HepG2 (cell line): ENCODE results near the gene SNX11. TPM values are rescaled to one million over a fixed set of nuclear protein-coding genes. Genes with fewer than 3 reads are reported as not detected.

Source experiments
- ARID2 ChIP-seq: sonication (generic); formaldehyde crosslinking; IDR thresholded peaks from 2 replicates; pipeline ENCODE4 v1.8.1; 2022; ENCODE audit warnings: mild to moderate bottlenecking, missing genetic modification reagents, borderline replicate concordance
- ARNT2 ChIP-seq: sonication (generic); formaldehyde crosslinking; IDR thresholded peaks from 2 replicates; pipeline ENCODE4 v1.8.0; 2022; ENCODE audit warnings: mild to moderate bottlenecking, low read depth, missing genetic modification reagents, moderate library complexity
- HOXA7 ChIP-seq: sonication (generic); formaldehyde crosslinking; IDR thresholded peaks from 2 replicates; pipeline ENCODE4 v1.8.1; 2022; ENCODE audit warnings: mild to moderate bottlenecking, missing genetic modification reagents, moderate library complexity
- POLR2AphosphoS2 ChIP-seq: IDR thresholded peaks from 2 replicates; pipeline ENCODE4 v1.6.1; 2011; ENCODE audit warnings: low read depth, low read length, improper control_type of control experiment
- SETDB1 ChIP-seq: sonication (generic); formaldehyde crosslinking; IDR thresholded peaks from 2 replicates; pipeline ENCODE4 v1.5.1; 2020; ENCODE audit warnings: missing genetic modification reagents, mild to moderate bottlenecking, borderline replicate concordance
- SP2 ChIP-seq: sonication (generic); formaldehyde crosslinking; IDR thresholded peaks from 2 replicates; pipeline ENCODE4 v1.5.1; 2020; ENCODE audit warnings: mild to moderate bottlenecking, missing genetic modification reagents
- SP4 ChIP-seq: sonication (generic); formaldehyde crosslinking; IDR thresholded peaks from 2 replicates; pipeline ENCODE4 v1.8.1; 2023; ENCODE audit warnings: mild to moderate bottlenecking, missing genetic modification reagents
- THAP11 ChIP-seq: IDR thresholded peaks from 2 replicates; pipeline ENCODE4 v1.6.1; 2016; ENCODE audit warnings: missing biosample characterization, missing genetic modification reagents
- ZC3H4 ChIP-seq: sonication (generic); formaldehyde crosslinking; IDR thresholded peaks from 2 replicates; pipeline ENCODE4 v1.4.0; 2020; ENCODE audit warnings: missing genetic modification reagents, borderline replicate concordance
- ZNF124 ChIP-seq: sonication (generic); formaldehyde crosslinking; IDR thresholded peaks from 2 replicates; pipeline ENCODE4 v1.4.0; 2020; ENCODE audit warnings: missing genetic modification reagents
- ZNF331 ChIP-seq: sonication (generic); formaldehyde crosslinking; IDR thresholded peaks from 2 replicates; pipeline ENCODE4 v1.4.0; 2020; ENCODE audit warnings: missing genetic modification reagents
- ZNF563 ChIP-seq: sonication (generic); formaldehyde crosslinking; IDR thresholded peaks from 2 replicates; pipeline ENCODE4 v1.8.0; 2022; ENCODE audit warnings: mild to moderate bottlenecking, moderate library complexity, missing genetic modification reagents
- ZNF652 ChIP-seq: IDR thresholded peaks from 2 replicates; pipeline ENCODE4 v1.6.1; 2016; ENCODE audit warnings: low read depth, borderline replicate concordance
- polyA plus RNA-seq, 8 experiments: library from polyadenylated mRNA; depleted of rRNA in 3 of 8; stranded (reverse) in 7 of 8; unstranded in 1 of 8; fragments of >200 nt; fragmentation: Illumina TruSeq in 4 of 8; extraction: Trizol in 4 of 8; gene quantifications; 2 replicates each; pipeline versions ENCODE4 v1.2.1 to v1.2.3, GENCODE V29; 2011 to 2016; ENCODE audit warnings: low read depth in 4 of 8, missing spikeins in 1 of 8, mixed read lengths in 1 of 8; ENCODE audit not compliant: insufficient read depth in 1 of 8
- total RNA-seq, 5 experiments: library from RNA; depleted of rRNA; stranded (reverse); fragments of >200 nt; fragmentation: Illumina TruSeq; extraction: Trizol; gene quantifications; 2 replicates each; pipeline ENCODE4 v1.2.3, GENCODE V29; 2016; ENCODE audit warnings: low read depth in 1 of 5
- TF ChIP-seq, protein P1 (sequence below): sonication (generic); formaldehyde crosslinking; IDR thresholded peaks from 2 replicates; pipeline ENCODE4 v1.8.0; 2022; ENCODE audit warnings: missing genetic modification reagents, mild to moderate bottlenecking, borderline replicate concordance
- TF ChIP-seq, protein P2 (sequence below): IDR thresholded peaks from 2 replicates; pipeline ENCODE4 v1.6.1; 2016; ENCODE audit warnings: mild to moderate bottlenecking
- TF ChIP-seq, protein P3 (sequence below): IDR thresholded peaks from 2 replicates; pipeline ENCODE4 v1.6.1; 2012; ENCODE audit warnings: low read depth, low read length, improper control_type of control experiment
- TF ChIP-seq, protein P4 (sequence below): sonication (generic); formaldehyde crosslinking; IDR thresholded peaks from 2 replicates; pipeline ENCODE4 v1.5.0; 2020; ENCODE audit warnings: mild to moderate bottlenecking, missing genetic modification reagents, borderline replicate concordance

Gene SNX11
- total and polyA plus RNA-seq, 2 of the 13 experiments (the other 11 are each of a cell fraction or from before 2014, with no cell fraction given), result 12.9 to 14.0 TPM

DNA sequence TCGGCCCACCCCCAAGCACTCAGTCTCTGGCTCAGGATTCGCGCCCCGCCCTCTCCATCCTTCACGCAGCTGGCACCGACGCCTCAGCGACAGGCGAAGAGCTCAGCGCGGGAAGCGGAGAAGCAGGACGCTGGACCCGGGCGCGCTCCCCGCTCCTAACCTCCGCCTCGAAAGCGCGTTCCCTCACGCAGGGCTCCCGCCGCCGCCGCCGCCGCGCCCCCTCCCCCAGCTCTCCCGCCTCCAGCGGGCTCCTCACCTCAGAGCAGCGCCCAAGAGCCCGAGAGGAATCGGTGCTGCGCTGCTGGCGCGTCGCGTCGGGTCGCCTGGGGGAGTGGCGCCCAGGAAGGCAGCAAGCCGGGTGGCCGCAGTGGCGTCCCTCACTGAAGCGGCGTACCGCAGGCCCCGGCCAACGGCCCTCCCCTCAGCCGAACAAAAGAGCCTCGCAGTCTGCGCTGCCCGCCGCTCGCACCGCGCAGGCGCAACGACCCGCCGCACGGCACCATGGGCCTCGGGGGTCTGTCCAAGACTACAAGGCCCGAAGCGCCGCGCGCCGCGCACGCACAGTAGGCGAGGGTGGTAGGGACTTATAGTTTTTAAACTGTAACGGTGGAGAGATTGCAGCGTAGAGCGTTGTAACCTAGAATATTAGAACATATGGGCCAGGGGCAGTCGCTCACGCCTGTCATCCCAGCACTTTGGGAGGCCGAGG lies 6.4 kb upstream of the SNX11 start, which contains the start of gene CBX1 (continued):
- TF ChIP-seq ARID2 (CRISPR knock-in tag) (peak; percentile 84; the same call in 1 of the 2 replicates), ARNT2 (CRISPR knock-in tag) (peak; percentile 89), ZC3H4 (CRISPR knock-in tag) (no peak), HOXA7 (CRISPR knock-in tag) (no peak), POLR2AphosphoS2 (no peak), SP4 (peak; percentile 37; the same call in 1 of the 2 replicates), ZNF652 (CRISPR knock-in tag) (no peak), ZNF331 (CRISPR knock-in tag) (peak; percentile 87), ZNF563 (CRISPR knock-in tag) (peak; percentile 98), THAP11 (CRISPR knock-in tag) (peak; percentile 99), ZNF124 (CRISPR knock-in tag) (peak; percentile 100), SP2 (CRISPR knock-in tag) (0 out of 2 replicates have a peak, but pooled peaks have one; percentile 54), SETDB1 (CRISPR knock-in tag) (no peak)
- TF ChIP-seq, protein P1, sequence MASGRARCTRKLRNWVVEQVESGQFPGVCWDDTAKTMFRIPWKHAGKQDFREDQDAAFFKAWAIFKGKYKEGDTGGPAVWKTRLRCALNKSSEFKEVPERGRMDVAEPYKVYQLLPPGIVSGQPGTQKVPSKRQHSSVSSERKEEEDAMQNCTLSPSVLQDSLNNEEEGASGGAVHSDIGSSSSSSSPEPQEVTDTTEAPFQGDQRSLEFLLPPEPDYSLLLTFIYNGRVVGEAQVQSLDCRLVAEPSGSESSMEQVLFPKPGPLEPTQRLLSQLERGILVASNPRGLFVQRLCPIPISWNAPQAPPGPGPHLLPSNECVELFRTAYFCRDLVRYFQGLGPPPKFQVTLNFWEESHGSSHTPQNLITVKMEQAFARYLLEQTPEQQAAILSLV (CRISPR knock-in tag), result peak; percentile 100
- TF ChIP-seq, protein P2, sequence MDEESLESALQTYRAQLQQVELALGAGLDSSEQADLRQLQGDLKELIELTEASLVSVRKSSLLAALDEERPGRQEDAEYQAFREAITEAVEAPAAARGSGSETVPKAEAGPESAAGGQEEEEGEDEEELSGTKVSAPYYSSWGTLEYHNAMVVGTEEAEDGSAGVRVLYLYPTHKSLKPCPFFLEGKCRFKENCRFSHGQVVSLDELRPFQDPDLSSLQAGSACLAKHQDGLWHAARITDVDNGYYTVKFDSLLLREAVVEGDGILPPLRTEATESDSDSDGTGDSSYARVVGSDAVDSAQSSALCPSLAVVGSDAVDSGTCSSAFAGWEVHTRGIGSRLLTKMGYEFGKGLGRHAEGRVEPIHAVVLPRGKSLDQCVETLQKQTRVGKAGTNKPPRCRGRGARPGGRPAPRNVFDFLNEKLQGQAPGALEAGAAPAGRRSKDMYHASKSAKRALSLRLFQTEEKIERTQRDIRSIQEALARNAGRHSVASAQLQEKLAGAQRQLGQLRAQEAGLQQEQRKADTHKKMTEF (CRISPR knock-in tag), result peak; percentile 98; the same call in 1 of the 2 replicates
- TF ChIP-seq, protein P3, sequence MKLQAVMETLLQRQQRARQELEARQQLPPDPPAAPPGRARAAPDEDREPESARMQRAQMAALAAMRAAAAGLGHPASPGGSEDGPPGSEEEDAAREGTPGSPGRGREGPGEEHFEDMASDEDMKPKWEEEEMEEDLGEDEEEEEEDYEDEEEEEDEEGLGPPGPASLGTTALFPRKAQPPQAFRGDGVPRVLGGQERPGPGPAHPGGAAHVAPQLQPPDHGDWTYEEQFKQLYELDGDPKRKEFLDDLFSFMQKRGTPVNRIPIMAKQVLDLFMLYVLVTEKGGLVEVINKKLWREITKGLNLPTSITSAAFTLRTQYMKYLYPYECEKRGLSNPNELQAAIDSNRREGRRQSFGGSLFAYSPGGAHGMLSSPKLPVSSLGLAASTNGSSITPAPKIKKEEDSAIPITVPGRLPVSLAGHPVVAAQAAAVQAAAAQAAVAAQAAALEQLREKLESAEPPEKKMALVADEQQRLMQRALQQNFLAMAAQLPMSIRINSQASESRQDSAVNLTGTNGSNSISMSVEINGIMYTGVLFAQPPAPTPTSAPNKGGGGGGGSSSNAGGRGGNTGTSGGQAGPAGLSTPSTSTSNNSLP, result no peak
- TF ChIP-seq, protein P4, sequence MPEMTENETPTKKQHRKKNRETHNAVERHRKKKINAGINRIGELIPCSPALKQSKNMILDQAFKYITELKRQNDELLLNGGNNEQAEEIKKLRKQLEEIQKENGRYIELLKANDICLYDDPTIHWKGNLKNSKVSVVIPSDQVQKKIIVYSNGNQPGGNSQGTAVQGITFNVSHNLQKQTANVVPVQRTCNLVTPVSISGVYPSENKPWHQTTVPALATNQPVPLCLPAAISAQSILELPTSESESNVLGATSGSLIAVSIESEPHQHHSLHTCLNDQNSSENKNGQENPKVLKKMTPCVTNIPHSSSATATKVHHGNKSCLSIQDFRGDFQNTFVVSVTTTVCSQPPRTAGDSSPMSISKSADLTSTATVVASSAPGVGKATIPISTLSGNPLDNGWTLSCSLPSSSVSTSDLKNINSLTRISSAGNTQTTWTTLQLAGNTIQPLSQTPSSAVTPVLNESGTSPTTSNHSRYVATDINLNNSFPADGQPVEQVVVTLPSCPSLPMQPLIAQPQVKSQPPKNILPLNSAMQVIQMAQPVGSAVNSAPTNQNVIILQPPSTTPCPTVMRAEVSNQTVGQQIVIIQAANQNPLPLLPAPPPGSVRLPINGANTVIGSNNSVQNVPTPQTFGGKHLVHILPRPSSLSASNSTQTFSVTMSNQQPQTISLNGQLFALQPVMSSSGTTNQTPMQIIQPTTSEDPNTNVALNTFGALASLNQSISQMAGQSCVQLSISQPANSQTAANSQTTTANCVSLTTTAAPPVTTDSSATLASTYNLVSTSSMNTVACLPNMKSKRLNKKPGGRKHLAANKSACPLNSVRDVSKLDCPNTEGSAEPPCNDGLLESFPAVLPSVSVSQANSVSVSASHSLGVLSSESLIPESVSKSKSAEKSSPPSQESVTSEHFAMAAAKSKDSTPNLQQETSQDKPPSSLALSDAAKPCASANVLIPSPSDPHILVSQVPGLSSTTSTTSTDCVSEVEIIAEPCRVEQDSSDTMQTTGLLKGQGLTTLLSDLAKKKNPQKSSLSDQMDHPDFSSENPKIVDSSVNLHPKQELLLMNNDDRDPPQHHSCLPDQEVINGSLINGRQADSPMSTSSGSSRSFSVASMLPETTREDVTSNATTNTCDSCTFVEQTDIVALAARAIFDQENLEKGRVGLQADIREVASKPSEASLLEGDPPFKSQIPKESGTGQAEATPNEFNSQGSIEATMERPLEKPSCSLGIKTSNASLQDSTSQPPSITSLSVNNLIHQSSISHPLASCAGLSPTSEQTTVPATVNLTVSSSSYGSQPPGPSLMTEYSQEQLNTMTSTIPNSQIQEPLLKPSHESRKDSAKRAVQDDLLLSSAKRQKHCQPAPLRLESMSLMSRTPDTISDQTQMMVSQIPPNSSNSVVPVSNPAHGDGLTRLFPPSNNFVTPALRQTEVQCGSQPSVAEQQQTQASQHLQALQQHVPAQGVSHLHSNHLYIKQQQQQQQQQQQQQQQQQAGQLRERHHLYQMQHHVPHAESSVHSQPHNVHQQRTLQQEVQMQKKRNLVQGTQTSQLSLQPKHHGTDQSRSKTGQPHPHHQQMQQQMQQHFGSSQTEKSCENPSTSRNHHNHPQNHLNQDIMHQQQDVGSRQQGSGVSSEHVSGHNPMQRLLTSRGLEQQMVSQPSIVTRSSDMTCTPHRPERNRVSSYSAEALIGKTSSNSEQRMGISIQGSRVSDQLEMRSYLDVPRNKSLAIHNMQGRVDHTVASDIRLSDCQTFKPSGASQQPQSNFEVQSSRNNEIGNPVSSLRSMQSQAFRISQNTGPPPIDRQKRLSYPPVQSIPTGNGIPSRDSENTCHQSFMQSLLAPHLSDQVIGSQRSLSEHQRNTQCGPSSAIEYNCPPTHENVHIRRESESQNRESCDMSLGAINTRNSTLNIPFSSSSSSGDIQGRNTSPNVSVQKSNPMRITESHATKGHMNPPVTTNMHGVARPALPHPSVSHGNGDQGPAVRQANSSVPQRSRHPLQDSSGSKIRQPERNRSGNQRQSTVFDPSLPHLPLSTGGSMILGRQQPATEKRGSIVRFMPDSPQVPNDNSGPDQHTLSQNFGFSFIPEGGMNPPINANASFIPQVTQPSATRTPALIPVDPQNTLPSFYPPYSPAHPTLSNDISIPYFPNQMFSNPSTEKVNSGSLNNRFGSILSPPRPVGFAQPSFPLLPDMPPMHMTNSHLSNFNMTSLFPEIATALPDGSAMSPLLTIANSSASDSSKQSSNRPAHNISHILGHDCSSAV, result peak; percentile 74; the same call in 1 of the 2 replicates
